Breast epithelium (tissue), 3 donors: ENCODE measurements around the gene CAMSAP2.

Source experiments
- POLR2A ChIP-seq: fragments of 450-650 bp; IDR thresholded peaks from one replicate; pipeline ENCODE4 v1.6.1; 2016; ENCODE audit warnings: antibody characterized with exemption, mild to moderate bottlenecking, moderate library complexity
- TF ChIP-seq, protein P1 (sequence below), 3 donors: fragments of 450-650 bp; IDR thresholded peaks; one replicate each; pipeline ENCODE4 v1.5.1; 2016 to 2017; ENCODE audit warnings: antibody characterized with exemption in 3 of 3, mild to moderate bottlenecking in 3 of 3, moderate library complexity in 3 of 3

DNA sequence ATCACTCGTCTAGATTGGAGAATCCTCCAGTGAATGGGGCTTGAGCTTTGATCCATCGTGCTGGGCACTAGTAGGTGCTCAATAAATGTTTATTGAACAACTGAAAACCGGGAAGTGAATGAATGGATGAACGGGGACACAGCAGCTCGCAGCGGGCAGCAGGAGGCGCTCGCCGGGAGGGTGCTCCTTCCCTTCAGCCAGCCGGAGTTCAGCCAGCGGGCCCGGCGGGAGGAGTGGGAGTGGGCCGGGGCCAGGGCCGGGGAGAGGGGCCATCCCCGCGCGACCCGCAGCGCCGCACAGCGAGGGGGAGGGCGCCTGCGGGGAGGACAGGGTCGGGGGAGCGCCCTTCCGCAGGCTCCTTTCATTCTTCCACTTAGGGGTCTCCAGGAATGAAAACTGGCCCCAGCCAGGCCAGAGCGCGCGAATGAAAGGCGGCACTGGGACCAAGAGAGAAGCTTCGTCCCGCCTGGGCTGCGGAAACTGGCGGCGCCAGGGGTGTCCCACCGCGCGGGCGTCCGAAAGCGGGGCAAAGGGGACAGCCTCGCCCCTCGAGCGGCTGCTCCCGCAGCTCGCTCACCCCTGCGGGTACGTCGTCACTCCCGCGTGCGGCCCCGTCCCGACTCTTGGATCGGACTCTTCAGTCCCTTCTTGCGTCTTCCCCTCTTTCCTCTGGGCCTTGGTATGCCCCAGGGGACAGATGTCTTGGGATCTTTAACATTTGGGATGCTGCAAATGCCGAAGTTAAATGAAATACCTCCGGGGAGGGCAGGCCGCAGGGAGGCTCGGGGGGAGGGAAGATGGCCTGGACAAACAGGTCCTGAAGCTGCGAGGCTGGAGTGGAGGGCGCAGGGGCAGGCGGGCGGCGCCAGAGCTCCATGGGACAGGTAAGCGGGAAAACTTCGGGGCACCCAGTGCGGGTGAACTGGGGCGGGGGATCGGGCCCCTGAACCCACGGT is 152.4 kb downstream of the CAMSAP2 start:
- no peak for TF ChIP-seq POLR2A
- TF ChIP-seq, protein P1, sequence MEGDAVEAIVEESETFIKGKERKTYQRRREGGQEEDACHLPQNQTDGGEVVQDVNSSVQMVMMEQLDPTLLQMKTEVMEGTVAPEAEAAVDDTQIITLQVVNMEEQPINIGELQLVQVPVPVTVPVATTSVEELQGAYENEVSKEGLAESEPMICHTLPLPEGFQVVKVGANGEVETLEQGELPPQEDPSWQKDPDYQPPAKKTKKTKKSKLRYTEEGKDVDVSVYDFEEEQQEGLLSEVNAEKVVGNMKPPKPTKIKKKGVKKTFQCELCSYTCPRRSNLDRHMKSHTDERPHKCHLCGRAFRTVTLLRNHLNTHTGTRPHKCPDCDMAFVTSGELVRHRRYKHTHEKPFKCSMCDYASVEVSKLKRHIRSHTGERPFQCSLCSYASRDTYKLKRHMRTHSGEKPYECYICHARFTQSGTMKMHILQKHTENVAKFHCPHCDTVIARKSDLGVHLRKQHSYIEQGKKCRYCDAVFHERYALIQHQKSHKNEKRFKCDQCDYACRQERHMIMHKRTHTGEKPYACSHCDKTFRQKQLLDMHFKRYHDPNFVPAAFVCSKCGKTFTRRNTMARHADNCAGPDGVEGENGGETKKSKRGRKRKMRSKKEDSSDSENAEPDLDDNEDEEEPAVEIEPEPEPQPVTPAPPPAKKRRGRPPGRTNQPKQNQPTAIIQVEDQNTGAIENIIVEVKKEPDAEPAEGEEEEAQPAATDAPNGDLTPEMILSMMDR (IDR thresholded peaks at IDR 0.05): no peak
